Mucosa of descending colon (tissue), 3 donors: ENCODE data around the gene ANTKMT. TPM values are rescaled to one million over a fixed set of nuclear protein-coding genes. Genes with fewer than 3 reads are reported as not detected.
A peak's percentile ranks its signal among the peaks of the same experiment; 100 is the strongest.

Source experiments
- ATAC-seq: fragments of 200-7000 bp; cut with Tn5 transposase; one replicate; pipeline ENCODE4 v1.9.1; 2020; ENCODE audit warnings: mild to moderate bottlenecking, moderate library complexity
- DNase-seq, 3 donors: peaks; one replicate each; pipeline ENCODE4 v3.0.0-alpha.2; 2020
- H3K36me3 ChIP-seq: fragments of 200-600 bp; one replicate; pipeline ENCODE4 v1.8.0; 2021; ENCODE audit warnings: low read depth, mild to moderate bottlenecking
- H3K4me1 ChIP-seq: fragments of 200-600 bp; one replicate; pipeline ENCODE4 v1.8.0; 2021; ENCODE audit warnings: low read depth, mild to moderate bottlenecking
- H3K4me3 ChIP-seq: fragments of 200-600 bp; one replicate; pipeline ENCODE4 v1.8.0; 2021; ENCODE audit warnings: mild to moderate bottlenecking
- H3K9me3 ChIP-seq: fragments of 200-600 bp; one replicate; pipeline ENCODE4 v1.8.0; 2021; ENCODE audit warnings: mild to moderate bottlenecking
- CTCF ChIP-seq: fragments of 200-600 bp; IDR thresholded peaks from one replicate; pipeline ENCODE4 v1.8.0; 2022; ENCODE audit warnings: antibody characterized with exemption, mild to moderate bottlenecking
- intact Hi-C, 2 donors: fragments of 100-400 bp; cut with DNase I in 1 of 2; cut with micrococcal nuclease in 1 of 2; formaldehyde crosslinking; loops; one replicate each; pipeline versions ENCODE4 v1.11.0 to v1.11.1; 2022; cut with DNase I, micrococcal nuclease
- total RNA-seq, 3 donors: library from RNA; stranded (reverse); fragmentation: NEBNext Ultra II Directional in 2 of 3; extraction: Animal tissue kit (Norgen Biotek cat#: 25700) in 2 of 3; gene quantifications; one replicate each; pipeline versions ENCODE4 v1.2.1 to v1.2.4, GENCODE V29; 2021 to 2023
- donor health status: DM: no; HTN: no; CAD: no; lungs with moderate emphysema.
- donor health status: DM: no; HTN: no; CAD: no.
- donor health status: DM: no; HTN: yes; CAD: no.

ANTKMT gene
- total RNA-seq, 3 donors from 2014 or later, result 36.2 to 39.9 (median 39.8) TPM

DNA sequence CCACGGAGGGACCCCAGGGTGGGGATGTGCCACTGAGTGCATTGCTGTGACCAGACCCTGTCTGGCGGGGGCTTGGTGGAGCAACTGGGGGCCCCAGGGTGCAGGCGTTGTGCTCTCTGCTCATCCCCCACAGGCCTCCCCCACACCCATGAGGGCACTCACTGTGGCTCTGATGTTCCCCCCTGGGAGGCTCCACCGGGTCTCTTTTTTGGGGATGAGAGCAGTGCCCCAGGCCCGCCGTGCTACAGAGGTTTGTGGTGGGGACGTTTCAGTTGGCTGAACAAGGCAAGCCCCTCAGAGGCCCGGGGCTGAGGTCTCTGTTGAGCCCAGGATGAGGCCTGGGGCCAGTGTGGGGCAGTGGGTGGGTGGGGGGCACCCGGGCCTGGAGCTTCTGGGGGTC lies 2.7 kb downstream of the ANTKMT start:
- TF ChIP-seq CTCF, result no peak
- ATAC-seq (no peak), DNase-seq (no peak)
- H3K9me3 ChIP-seq, result no peaks in the 10 kb centered on the region
- no peaks in the 10 kb centered on the region for H3K36me3 ChIP-seq
- intact Hi-C loops, result no loop called here
- no peak overlapping the region for H3K4me3 ChIP-seq
- H3K4me1 ChIP-seq, result peaks cover 47% of the 10 kb centered on the region

GRCh38 chr16:724188-725040 lies 3.5 kb downstream of the ANTKMT start:
- intact Hi-C loops, result no loop called here
- Histone ChIP-seq H3K36me3 (no peaks in the 10 kb centered on the region), H3K9me3 (no peaks in the 10 kb centered on the region), H3K4me1 (peaks cover 40% of the 10 kb centered on the region), H3K4me3 (no peak overlapping the region)
- no peak for ATAC-seq
- TF ChIP-seq CTCF, result no peak
- DNase-seq, result no peak

- ATAC-seq (no peak), DNase-seq (no peak)
- no peak for TF ChIP-seq CTCF
- no peak overlapping the region for H3K4me3 ChIP-seq
- intact Hi-C loops, result no loop called here
- peaks cover 36% of the 10 kb centered on the region for H3K4me1 ChIP-seq
- H3K9me3 ChIP-seq, result no peaks in the 10 kb centered on the region
- H3K36me3 ChIP-seq, result no peaks in the 10 kb centered on the region
Observed at GRCh38 chr16:725041-725376, 4.1 kb downstream of the ANTKMT start.

DNA sequence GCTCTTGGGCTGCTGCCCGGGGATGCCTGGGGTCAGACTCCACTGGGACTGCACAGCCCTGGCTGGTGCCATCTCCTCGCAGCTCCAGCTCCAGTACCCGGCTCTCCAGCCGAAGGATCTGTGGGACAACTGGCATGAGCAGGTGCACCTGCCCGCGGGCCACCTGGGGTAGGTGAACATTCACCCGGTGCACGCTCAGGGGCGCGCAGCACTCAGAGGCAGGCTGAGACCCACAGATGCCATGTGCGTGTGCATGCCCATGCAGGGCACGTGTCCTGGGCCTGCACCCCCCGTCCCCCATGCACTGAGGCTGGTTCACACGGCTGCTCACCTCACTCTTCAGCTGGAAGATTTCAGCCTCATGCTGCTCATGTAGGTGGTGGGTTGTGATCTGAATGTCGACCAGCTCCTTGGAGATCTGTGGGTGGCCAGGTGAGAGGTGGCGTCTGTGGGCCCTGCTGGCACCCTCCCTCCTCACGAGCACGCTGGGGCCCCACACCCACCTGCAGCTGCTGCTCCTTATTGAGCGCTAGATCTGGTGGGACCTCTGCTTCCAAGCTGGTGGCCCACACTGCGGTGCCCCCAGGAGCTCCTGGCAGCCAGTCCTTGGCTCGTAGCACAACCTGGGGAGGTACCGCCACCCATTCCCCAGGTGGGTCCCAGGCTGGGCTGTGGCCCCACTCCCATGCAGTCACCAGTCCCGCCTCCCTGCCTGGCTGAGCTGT lies 4.7 kb downstream of the ANTKMT start:
- intact Hi-C loops, result no loop called here
- no peak for TF ChIP-seq CTCF
- no peak for DNase-seq

GRCh38 chr16:726188-726437 lies 5.2 kb downstream of the ANTKMT start:
- intact Hi-C loops, result no loop called here
- no peaks in the 10 kb centered on the region for H3K9me3 ChIP-seq
- no peak for TF ChIP-seq CTCF
- no peak overlapping the region for H3K4me3 ChIP-seq
- ATAC-seq, result no peak
- peak in 1 of 3 donors; percentile 54 for DNase-seq
- no peaks in the 10 kb centered on the region for H3K36me3 ChIP-seq
- H3K4me1 ChIP-seq, result peaks cover 32% of the 10 kb centered on the region

More for the DNA sequence above, 4.7 kb downstream of the ANTKMT start:
- Histone ChIP-seq H3K36me3 (no peaks in the 10 kb centered on the region), H3K4me1 (peaks cover 32% of the 10 kb centered on the region), H3K4me3 (no peak overlapping the region), H3K9me3 (no peaks in the 10 kb centered on the region)
- no peak for ATAC-seq
